ENCODE data around the gene PRCD. TPM values are rescaled to one million over a fixed set of nuclear protein-coding genes. Genes with fewer than 3 reads are reported as not detected.

Gene PRCD
- total RNA-seq, 1 donor from 2014 or later: 0.75 TPM

DNA sequence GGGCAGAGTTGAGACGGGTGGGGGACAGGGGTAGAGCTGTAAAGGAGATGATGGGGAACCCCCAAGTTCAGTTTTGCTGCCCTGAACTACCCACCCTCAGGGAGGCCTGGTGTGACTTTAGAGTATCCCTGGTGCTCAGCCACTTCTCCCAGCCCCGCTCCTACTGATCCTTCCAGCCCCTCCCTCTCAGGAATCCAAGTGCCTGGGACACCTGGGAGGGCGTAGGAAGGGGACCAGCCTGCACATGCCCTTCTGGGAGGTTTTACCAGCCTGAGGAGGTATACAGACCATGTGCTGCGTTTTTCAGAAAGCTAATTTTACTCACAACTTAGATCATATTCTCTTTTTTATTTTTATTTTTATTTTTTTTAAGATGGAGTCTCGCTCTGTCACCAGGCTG is 41.7 kb downstream of the PRCD start:
- Mint-ChIP-seq H3K4me3 (no peak overlapping the region), H3K27ac (ENCODE audit: unreplicated experiment) (peak overlapping the region; percentile 57), H3K9me3 (no peaks in the 10 kb centered on the region), H3K36me3 (ENCODE audit: low read depth) (no peaks in the 10 kb centered on the region), H3K4me1 (peaks cover 37% of the 10 kb centered on the region), H3K27me3 (ENCODE audit: low read depth) (peaks cover 41% of the 10 kb centered on the region)
- no peak for DNase-seq (ENCODE audit: low read depth, low spot score)
- TF ChIP-seq, protein P1, sequence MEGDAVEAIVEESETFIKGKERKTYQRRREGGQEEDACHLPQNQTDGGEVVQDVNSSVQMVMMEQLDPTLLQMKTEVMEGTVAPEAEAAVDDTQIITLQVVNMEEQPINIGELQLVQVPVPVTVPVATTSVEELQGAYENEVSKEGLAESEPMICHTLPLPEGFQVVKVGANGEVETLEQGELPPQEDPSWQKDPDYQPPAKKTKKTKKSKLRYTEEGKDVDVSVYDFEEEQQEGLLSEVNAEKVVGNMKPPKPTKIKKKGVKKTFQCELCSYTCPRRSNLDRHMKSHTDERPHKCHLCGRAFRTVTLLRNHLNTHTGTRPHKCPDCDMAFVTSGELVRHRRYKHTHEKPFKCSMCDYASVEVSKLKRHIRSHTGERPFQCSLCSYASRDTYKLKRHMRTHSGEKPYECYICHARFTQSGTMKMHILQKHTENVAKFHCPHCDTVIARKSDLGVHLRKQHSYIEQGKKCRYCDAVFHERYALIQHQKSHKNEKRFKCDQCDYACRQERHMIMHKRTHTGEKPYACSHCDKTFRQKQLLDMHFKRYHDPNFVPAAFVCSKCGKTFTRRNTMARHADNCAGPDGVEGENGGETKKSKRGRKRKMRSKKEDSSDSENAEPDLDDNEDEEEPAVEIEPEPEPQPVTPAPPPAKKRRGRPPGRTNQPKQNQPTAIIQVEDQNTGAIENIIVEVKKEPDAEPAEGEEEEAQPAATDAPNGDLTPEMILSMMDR (conservative IDR thresholded peaks at IDR 0.05): no peak

DNA sequence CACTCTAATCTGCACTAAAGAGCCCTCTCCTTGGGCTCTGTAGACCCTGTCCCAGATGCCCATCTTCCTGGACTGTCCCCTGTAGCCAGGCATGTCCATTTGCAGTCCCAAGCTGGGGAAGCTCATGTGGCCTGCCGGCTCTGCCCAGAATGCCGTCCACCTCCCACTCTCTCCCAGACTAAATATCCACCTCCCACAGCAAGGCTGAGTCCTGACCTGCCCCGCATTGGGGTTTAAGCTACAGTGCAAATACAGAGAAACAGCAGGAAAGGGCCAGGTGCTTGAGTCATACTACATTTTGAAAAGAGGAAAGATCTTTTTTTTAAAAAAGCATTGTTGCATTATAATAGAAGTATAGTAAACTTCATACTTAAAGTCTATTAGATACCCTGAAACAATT is 42.8 kb downstream of the PRCD start:
- TF ChIP-seq, protein P1 (conservative IDR thresholded peaks at IDR 0.05): no peak
- Mint-ChIP-seq H3K27me3 (ENCODE audit: low read depth) (peaks cover 53% of the 10 kb centered on the region), H3K4me1 (peaks cover 47% of the 10 kb centered on the region), H3K4me3 (peak overlapping the region; percentile 48), H3K27ac (ENCODE audit: unreplicated experiment) (no peak overlapping the region), H3K36me3 (ENCODE audit: low read depth) (no peaks in the 10 kb centered on the region), H3K9me3 (no peaks in the 10 kb centered on the region)
- no peak for DNase-seq (ENCODE audit: low read depth, low spot score)

DNA sequence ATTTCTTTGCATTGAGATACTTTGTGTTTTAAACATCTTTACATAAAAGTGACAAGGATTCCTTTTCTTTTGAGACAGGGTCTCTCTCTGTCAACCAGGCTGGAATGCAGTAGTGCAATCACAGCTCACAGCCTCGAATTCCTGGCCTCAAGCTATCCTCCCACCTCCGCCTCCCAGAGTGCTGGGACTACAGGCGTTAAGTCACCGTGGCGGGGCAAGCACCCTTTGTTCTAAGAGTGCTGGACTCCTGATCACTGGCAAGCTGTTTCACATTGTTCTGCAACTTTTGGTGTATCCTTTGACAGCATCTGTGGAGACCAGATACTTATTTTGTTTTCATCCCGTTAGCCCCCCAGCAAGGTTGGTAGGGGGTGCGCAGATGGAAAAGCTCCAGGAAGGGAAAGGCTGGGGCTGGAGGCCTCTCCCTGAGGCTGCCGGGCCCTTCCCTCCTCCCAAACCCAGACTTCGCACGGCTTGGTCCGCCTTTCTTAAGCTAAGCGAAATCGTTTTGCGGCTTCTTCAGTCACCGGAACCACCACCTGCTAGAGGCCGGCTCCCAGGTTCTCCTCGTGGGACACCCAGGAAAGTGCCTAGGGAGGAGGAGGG is 44.7 kb downstream of the PRCD start:
- H3K27me3 Mint-ChIP-seq (ENCODE audit: low read depth): peaks cover 69% of the 10 kb centered on the region
- no peak overlapping the region for H3K27ac Mint-ChIP-seq (ENCODE audit: unreplicated experiment)
- H3K36me3 Mint-ChIP-seq (ENCODE audit: low read depth): no peaks in the 10 kb centered on the region
- H3K4me1 Mint-ChIP-seq: peaks cover 44% of the 10 kb centered on the region
- no peaks in the 10 kb centered on the region for H3K9me3 Mint-ChIP-seq
- DNase-seq (ENCODE audit: low read depth, low spot score): no peak
- TF ChIP-seq, protein P1 (conservative IDR thresholded peaks at IDR 0.05): no peak
- H3K4me3 Mint-ChIP-seq: peak overlapping the region; percentile 75

DNA sequence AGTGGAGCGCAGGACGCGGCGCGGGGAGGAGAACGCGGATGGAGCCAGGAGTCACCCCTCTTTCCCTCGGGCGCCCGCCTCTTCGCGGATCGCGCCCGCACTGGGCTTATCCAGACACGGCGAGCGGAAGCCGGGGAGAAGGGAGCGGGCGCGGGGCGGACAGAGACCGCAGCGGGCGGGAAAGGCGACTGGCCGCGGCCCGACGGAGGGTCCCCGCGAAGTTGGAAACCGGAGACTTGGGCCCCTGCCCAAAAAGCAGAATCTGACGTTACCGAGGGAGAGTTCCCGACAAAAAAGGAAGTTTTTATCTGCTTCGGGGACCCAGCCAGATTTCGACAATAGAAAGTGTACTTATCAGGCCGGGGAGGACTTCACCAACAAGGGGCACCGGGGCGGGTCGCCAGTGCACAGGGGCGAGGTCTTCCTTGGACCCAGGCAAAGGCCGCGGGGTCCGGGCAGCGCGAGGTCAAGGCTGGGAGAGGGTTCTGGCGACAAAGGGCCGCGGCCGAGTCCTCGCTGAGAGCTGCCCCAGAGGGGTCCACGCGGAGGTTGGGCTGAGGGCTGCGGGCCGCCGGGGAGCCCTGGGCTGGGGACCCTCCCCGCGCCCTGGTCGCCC is 45.3 kb downstream of the PRCD start:
- no peak for DNase-seq (ENCODE audit: low read depth, low spot score)

DNA sequence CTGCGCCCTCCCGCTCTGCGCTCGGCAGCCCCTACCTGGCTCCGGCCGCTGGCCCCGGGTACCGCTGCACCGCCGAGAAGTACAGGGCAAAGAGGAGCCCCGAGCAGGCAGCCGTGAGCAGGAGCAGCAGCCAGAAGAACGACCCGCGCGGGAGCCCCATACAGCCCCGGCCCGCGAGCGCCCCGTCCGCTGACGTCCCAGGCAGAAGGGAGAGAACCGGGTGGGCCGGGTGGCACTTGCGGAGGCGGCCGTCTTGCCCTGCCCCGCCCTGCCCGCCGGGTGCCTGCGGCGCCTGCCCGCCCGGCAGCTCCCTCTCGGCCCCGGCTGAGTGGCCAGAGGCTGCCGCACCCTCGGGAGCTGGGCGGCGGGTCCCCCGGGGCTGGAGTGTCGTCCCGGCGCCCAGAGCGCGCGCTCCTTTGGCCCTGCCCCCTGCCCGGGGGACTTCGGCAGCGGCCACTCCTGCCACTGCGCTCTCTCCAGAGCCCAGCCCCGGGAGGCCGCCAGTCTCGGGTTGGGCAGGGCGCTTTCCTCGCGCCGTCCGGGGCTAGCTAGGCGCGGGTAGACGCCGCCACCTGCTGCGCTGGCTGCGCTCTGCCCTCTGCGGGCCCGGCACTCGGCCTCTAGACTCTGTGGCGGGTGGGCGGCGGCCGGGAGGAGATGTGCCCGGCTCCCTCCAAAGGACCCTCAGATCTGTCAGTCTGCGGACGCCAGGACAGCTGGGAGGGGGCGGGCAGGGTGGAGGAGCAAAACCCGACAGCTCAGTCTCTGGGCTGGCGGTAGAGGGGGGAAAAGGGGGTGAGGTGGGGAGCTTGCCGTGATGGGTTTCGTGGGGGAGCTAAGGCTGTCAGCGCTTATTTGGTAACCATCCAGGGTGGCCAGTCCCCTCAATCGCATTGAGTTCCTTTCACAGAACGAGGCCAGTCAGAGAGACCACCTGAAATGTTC is 46.1 kb downstream of the PRCD start, which contains the start of gene ST6GALNAC2:
TSS of gene ST6GALNAC2 (minus strand) at position 212 of the 945 bp plus-strand sequence. CDS start at position 160, 52 bp downstream.
- TF ChIP-seq, protein P1 (conservative IDR thresholded peaks at IDR 0.05): peak; percentile 44
- DNase-seq (ENCODE audit: low read depth, low spot score): peak; percentile 35
- no peaks in the 10 kb centered on the region for H3K36me3 Mint-ChIP-seq (ENCODE audit: low read depth)

More for the DNA sequence above, 45.3 kb downstream of the PRCD start:
- H3K9me3 Mint-ChIP-seq: no peaks in the 10 kb centered on the region
- TF ChIP-seq, protein P1 (conservative IDR thresholded peaks at IDR 0.05): no peak
- no peak overlapping the region for H3K27ac Mint-ChIP-seq (ENCODE audit: unreplicated experiment)
- H3K27me3 Mint-ChIP-seq (ENCODE audit: low read depth): peaks cover 72% of the 10 kb centered on the region
- H3K4me3 Mint-ChIP-seq: peak overlapping the region; percentile 75
- H3K4me1 Mint-ChIP-seq: peaks cover 43% of the 10 kb centered on the region
- no peaks in the 10 kb centered on the region for H3K36me3 Mint-ChIP-seq (ENCODE audit: low read depth)

More for the DNA sequence above, 46.1 kb downstream of the PRCD start, which contains the start of gene ST6GALNAC2:
- Mint-ChIP-seq H3K4me1 (peaks cover 40% of the 10 kb centered on the region), H3K9me3 (no peaks in the 10 kb centered on the region), H3K27me3 (ENCODE audit: low read depth) (peaks cover 68% of the 10 kb centered on the region), H3K27ac (ENCODE audit: unreplicated experiment) (no peak within 1 kb of the TSS), H3K4me3 (peak within 1 kb of the TSS; percentile 78)
